Measurements from ENCODE around the gene GPRC5C. TPM values are rescaled to one million over a fixed set of nuclear protein-coding genes. Genes with fewer than 3 reads are reported as not detected.
"Not testable (repeated sequence)": the region's sequence is repeated elsewhere in the genome, so short reads cannot be mapped to it uniquely, and the experiment has no call there.

GPRC5C gene
- total and polyA plus RNA-seq, 2 of the 13 experiments (the other 11 are each of a cell fraction or from before 2014, with no cell fraction given), result 85.6 to 300 TPM

GRCh38 chr17:74485841-74486240 is 54.0 kb downstream of the GPRC5C start (continued):
- TF ChIP-seq ELF3 (CRISPR knock-in tag; IDR thresholded peaks at IDR 0.05) (no peak), ZNF629 (CRISPR knock-in tag; conservative IDR thresholded peaks at IDR 0.05) (no peak), ZNF530 (CRISPR knock-in tag; IDR thresholded peaks at IDR 0.05; ENCODE audit: low read depth) (no peak), MYNN (CRISPR knock-in tag; IDR thresholded peaks at IDR 0.05; ENCODE audit: low read depth) (no peak)

- H3K36me3 ChIP-seq (replicated peaks in 1 of 2; ENCODE audit: control insufficient read depth in 1 of 2, insufficient read depth in 2 of 2, low read length in 2 of 2); in situ Hi-C loops (cut with HindIII; ENCODE audit: extremely low pct_ligation_motif_present, low pct_unique_long_range_greater_than_20kb); H4K20me1 ChIP-seq (ENCODE audit: insufficient read depth, low read length); ATAC-seq; H3K9me3 ChIP-seq (ENCODE audit: low read length); H3K27ac ChIP-seq (ENCODE audit: extremely low read length, insufficient read depth, low read length); FAIRE-seq; POLR2A ChIA-PET; H2AFZ ChIP-seq (ENCODE audit: low read length); H3K79me2 ChIP-seq (ENCODE audit: insufficient read depth, low read length); H3K9ac ChIP-seq (ENCODE audit: insufficient read depth, low read depth, low read length); BruUV-seq (replicated peaks); H3K4me1 ChIP-seq (ENCODE audit: insufficient read depth, low read length); H3K4me3 ChIP-seq (replicated peaks in 1 of 3; ENCODE audit: insufficient read depth in 1 of 3, low read depth in 2 of 3, low read length in 3 of 3); DNase-seq (ENCODE audit: low spot score); CTCF ChIA-PET (ENCODE audit: low intra/inter-chr PET ratio, low total read pairs); intact Hi-C loops (cut with micrococcal nuclease; ENCODE audit: unreplicated experiment); H3K4me2 ChIP-seq (ENCODE audit: low read depth, low read length): not testable (repeated sequence)
- H3K27me3 ChIP-seq (ENCODE audit: control insufficient read depth in 1 of 2, insufficient read depth in 2 of 2, low read length in 2 of 2), result peaks cover 0 to 20% of the 10 kb centered on the region in 2 experiments; a peak in 3 of 5 replicates
- 67% methylated on average over 4 of the region's 4 CpGs for WGBS (ENCODE audit: low lambda C conversion rate)
These were observed 56.4 kb downstream of the GPRC5C start for GRCh38 chr17:74488276-74488675.

GRCh38 chr17:74490716-74491115 is 58.8 kb downstream of the GPRC5C start:
- Histone ChIP-seq H3K79me2 (ENCODE audit: insufficient read depth, low read length) (no peaks in the 10 kb centered on the region), H3K27me3 (ENCODE audit: control insufficient read depth in 1 of 2, insufficient read depth in 2 of 2, low read length in 2 of 2) (peaks cover 0 to 6% of the 10 kb centered on the region in 2 experiments; a peak in 2 of 5 replicates), H3K4me2 (ENCODE audit: low read depth, low read length) (no peak overlapping the region), H3K9ac (ENCODE audit: insufficient read depth, low read depth, low read length) (no peak overlapping the region), H3K4me3 (replicated peaks in 1 of 3; ENCODE audit: insufficient read depth in 1 of 3, low read depth in 2 of 3, low read length in 3 of 3) (no peak overlapping the region), H4K20me1 (ENCODE audit: insufficient read depth, low read length) (no peaks in the 10 kb centered on the region), H2AFZ (ENCODE audit: low read length) (no peak overlapping the region), H3K27ac (ENCODE audit: extremely low read length, insufficient read depth, low read length) (no peak overlapping the region), H3K9me3 (ENCODE audit: low read length) (no peaks in the 10 kb centered on the region), H3K4me1 (ENCODE audit: insufficient read depth, low read length) (no peaks in the 10 kb centered on the region), H3K36me3 (replicated peaks in 1 of 2; ENCODE audit: control insufficient read depth in 1 of 2, insufficient read depth in 2 of 2, low read length in 2 of 2) (no peaks in the 10 kb centered on the region)
- 48% methylated on average over 9 of the region's 9 CpGs for WGBS (ENCODE audit: low lambda C conversion rate)
- BruUV-seq (replicated peaks), result no TSS peak
- ChIA-PET CTCF (ENCODE audit: low intra/inter-chr PET ratio, low total read pairs) (no interaction called here), POLR2A (no interaction called here)
- FAIRE-seq (no peak), ATAC-seq (no peak), DNase-seq (ENCODE audit: low spot score) (no peak)
- intact Hi-C loops (cut with micrococcal nuclease; ENCODE audit: unreplicated experiment), result loop anchor here (10.0 kb wide), 1 partner anchor 186 kb away; no protein-coding TSS in a partner anchor
- in situ Hi-C loops (cut with HindIII; ENCODE audit: extremely low pct_ligation_motif_present, low pct_unique_long_range_greater_than_20kb), result no loop called here
- no peak for TF ChIP-seq CBX2 (IDR thresholded peaks at IDR 0.05; ENCODE audit: low read depth, low read length)
- TF ChIP-seq CBX2 (CRISPR knock-in tag; IDR thresholded peaks at IDR 0.05; ENCODE audit: low read depth), result no peak
- TF ChIP-seq ZBTB1 (CRISPR knock-in tag; IDR thresholded peaks at IDR 0.05; ENCODE audit: borderline replicate concordance), result no peak
- TF ChIP-seq ZBTB7B (CRISPR knock-in tag; IDR thresholded peaks at IDR 0.05), result no peak
- no peak for TF ChIP-seq MNT (IDR thresholded peaks at IDR 0.05)
- TF ChIP-seq ZSCAN22 (CRISPR knock-in tag; IDR thresholded peaks at IDR 0.05), result no peak
- TF ChIP-seq SIX1 (CRISPR knock-in tag; IDR thresholded peaks at IDR 0.05; ENCODE audit: borderline replicate concordance), result no peak
- no peak for TF ChIP-seq ATF7-NPFF (CRISPR knock-in tag; IDR thresholded peaks at IDR 0.05; ENCODE audit: low read depth)
- no peak for TF ChIP-seq ZNF841 (CRISPR knock-in tag; IDR thresholded peaks at IDR 0.05; ENCODE audit: borderline replicate concordance)
- TF ChIP-seq KLF11 (CRISPR knock-in tag; IDR thresholded peaks at IDR 0.05), result no peak

Measured in HepG2 (cell line).